Sigmoid colon (tissue), 4 donors: ENCODE measurements around the gene VIL1.

Source experiments
- CTCF ChIP-seq, 4 experiments: fragments of 450-650 bp in 3 of 4; fragments of 200-600 bp in 1 of 4; IDR thresholded peaks; one replicate each; pipeline ENCODE4 v1.5.1; 2016 to 2019; ENCODE audit warnings: antibody characterized with exemption in 4 of 4, mild to moderate bottlenecking in 3 of 4, moderate library complexity in 2 of 4
- EP300 ChIP-seq, 4 donors: sonication (generic); formaldehyde crosslinking; IDR thresholded peaks; one replicate each; pipeline ENCODE4 v1.6.1; 2017; ENCODE audit warnings: antibody characterized with exemption in 4 of 4
- POLR2A ChIP-seq, 2 donors: fragments of 450-650 bp; IDR thresholded peaks; one replicate each; pipeline ENCODE4 v1.6.1; 2016; ENCODE audit warnings: antibody characterized with exemption in 2 of 2, mild to moderate bottlenecking in 2 of 2, moderate library complexity in 2 of 2

DNA sequence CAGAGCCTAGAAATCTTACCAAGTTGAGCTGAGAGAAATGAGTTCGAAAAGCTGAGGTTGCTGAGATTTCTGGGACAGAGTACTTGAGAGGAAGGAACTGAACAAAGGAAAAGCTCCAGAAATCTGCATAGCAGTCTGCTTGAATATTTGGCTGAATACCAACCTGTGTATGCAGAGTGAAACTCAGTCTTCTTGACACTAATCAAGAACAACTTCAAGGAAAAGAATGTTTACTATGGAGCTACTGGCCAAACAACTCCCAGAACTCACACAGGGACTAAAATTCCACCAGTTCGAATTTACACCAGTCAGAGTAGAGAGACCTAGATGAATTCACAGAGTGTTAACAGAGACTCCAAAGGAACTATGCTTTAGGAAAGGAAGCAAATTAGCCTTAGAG lies 82.7 kb downstream of the VIL1 start:
- no peak for TF ChIP-seq CTCF (IDR thresholded peaks at IDR 0.05)
- no peak for TF ChIP-seq POLR2A (IDR thresholded peaks at IDR 0.05)
- no peak for TF ChIP-seq EP300 (IDR thresholded peaks at IDR 0.05)
